ENCODE results near the gene KEAP1. TPM values are rescaled to one million over a fixed set of nuclear protein-coding genes. Genes with fewer than 3 reads are reported as not detected.

Gene KEAP1
- total RNA-seq, 1 experiment from 2014 or later = 75.2 TPM

DNA sequence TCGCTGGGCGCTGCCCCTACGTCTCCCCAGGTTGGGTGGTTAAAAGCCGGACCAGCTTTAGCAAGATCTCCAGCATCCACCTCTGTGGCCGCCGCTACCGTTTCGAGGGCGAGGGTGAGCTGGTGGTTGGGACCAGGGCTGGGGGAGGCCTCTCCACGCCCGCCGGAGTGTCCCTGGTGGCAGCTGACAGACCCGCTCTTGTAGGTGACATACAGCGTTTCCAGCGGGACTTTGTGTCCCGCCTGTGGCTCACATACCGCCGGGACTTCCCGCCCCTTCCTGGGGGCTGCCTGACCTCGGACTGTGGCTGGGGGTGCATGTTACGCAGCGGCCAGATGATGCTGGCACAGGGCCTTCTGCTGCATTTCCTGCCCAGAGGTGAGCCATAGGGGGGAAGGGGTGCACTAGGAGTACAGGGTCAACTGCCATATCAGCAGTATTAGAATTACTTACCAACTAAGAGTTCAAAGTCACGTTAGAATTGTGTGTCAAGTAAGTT, 41.6 kb upstream of the KEAP1 start:
- Histone ChIP-seq H3K9me2 (ENCODE audit: insufficient read depth) (no peaks in the 10 kb centered on the region), H3K4me3 (replicated peaks in 1 of 2; ENCODE audit: low read depth in 1 of 2, low read length in 2 of 2) (peak overlapping the region; percentile 92 to 93), H3K9me3 (ENCODE audit: control insufficient read depth in 1 of 2, insufficient read depth in 1 of 2, low read depth in 1 of 2, low read length in 2 of 2) (no peaks in the 10 kb centered on the region), H3K27ac (ENCODE audit: low read depth, low read length) (peak overlapping the region; percentile 91; the same call in 1 of the 2 replicates), H3K27me3 (ENCODE audit: insufficient read depth, low read length) (no peaks in the 10 kb centered on the region), H4K20me1 (ENCODE audit: insufficient read depth) (no peaks in the 10 kb centered on the region), H3K9ac (ENCODE audit: low read length) (peak overlapping the region; percentile 92), H3K79me2 (ENCODE audit: insufficient read depth, low read length) (peaks cover 24% of the 10 kb centered on the region), H3K36me3 (ENCODE audit: control insufficient read depth in 1 of 2, insufficient read depth in 2 of 2, low read length in 2 of 2) (peaks cover 3% of the 10 kb centered on the region in 2 experiments; a peak in 1 of 4 replicates), H2AFZ (ENCODE audit: low read depth, low read length, poor library complexity, severe bottlenecking) (no peak overlapping the region), H3K4me1 (ENCODE audit: control insufficient read depth in 1 of 2, insufficient read depth in 2 of 2, low read length in 2 of 2) (peaks cover 10 to 24% of the 10 kb centered on the region in 2 experiments; a peak in 3 of 4 replicates), H3K4me2 (ENCODE audit: low read length) (peak overlapping the region; percentile 97)
- RAD21 ChIA-PET (ENCODE audit: low non-redundant PET in 1 of 2, low total read pairs in 2 of 2, uncharacterized antibody in 2 of 2, unreplicated experiment in 2 of 2) = no interaction called here
- POLR2A ChIA-PET = no interaction called here
- ATAC-seq (no peak), DNase-seq (ENCODE audit: low read depth, low spot score) (no peak)
- intact Hi-C loops (cut with micrococcal nuclease) = loop anchor here (2.0 to 5.0 kb wide), 2 partner anchors 24 to 38 kb away; partner anchors contain the start of gene CDKN2D
- CTCF ChIA-PET = no interaction called here
- no peak for TF ChIP-seq ZFX (IDR thresholded peaks at IDR 0.05)
- TF ChIP-seq YY1 (IDR thresholded peaks at IDR 0.05; ENCODE audit: extremely low read depth, insufficient replicate concordance, low read depth, low read length) = no peak
- no peak for TF ChIP-seq EZH2phosphoT487 (IDR thresholded peaks at IDR 0.05; ENCODE audit: borderline replicate concordance)
- TF ChIP-seq, protein P1, sequence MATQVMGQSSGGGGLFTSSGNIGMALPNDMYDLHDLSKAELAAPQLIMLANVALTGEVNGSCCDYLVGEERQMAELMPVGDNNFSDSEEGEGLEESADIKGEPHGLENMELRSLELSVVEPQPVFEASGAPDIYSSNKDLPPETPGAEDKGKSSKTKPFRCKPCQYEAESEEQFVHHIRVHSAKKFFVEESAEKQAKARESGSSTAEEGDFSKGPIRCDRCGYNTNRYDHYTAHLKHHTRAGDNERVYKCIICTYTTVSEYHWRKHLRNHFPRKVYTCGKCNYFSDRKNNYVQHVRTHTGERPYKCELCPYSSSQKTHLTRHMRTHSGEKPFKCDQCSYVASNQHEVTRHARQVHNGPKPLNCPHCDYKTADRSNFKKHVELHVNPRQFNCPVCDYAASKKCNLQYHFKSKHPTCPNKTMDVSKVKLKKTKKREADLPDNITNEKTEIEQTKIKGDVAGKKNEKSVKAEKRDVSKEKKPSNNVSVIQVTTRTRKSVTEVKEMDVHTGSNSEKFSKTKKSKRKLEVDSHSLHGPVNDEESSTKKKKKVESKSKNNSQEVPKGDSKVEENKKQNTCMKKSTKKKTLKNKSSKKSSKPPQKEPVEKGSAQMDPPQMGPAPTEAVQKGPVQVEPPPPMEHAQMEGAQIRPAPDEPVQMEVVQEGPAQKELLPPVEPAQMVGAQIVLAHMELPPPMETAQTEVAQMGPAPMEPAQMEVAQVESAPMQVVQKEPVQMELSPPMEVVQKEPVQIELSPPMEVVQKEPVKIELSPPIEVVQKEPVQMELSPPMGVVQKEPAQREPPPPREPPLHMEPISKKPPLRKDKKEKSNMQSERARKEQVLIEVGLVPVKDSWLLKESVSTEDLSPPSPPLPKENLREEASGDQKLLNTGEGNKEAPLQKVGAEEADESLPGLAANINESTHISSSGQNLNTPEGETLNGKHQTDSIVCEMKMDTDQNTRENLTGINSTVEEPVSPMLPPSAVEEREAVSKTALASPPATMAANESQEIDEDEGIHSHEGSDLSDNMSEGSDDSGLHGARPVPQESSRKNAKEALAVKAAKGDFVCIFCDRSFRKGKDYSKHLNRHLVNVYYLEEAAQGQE (IDR thresholded peaks at IDR 0.05; ENCODE audit: low read depth) = no peak
- no peak for TF ChIP-seq ZNF274 (IDR thresholded peaks at IDR 0.05; ENCODE audit: low read depth, low read length)
- no peak for TF ChIP-seq RAD21 (IDR thresholded peaks at IDR 0.05; ENCODE audit: low read depth)
- TF ChIP-seq, protein P2, sequence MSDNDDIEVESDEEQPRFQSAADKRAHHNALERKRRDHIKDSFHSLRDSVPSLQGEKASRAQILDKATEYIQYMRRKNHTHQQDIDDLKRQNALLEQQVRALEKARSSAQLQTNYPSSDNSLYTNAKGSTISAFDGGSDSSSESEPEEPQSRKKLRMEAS (IDR thresholded peaks at IDR 0.05) = no peak
- TSS peak; percentile 70 for BruUV-seq (replicated peaks)
